NCI-H524 treated with DMSO at 0.1 percent for 48 hours (cell line): ENCODE results near the gene PIK3AP1.

Source experiments
- DNase-seq: peaks from one replicate; lab custom pipeline; 2025; lab: John Stamatoyannopoulos, UW

The PIK3AP1 gene

DNA sequence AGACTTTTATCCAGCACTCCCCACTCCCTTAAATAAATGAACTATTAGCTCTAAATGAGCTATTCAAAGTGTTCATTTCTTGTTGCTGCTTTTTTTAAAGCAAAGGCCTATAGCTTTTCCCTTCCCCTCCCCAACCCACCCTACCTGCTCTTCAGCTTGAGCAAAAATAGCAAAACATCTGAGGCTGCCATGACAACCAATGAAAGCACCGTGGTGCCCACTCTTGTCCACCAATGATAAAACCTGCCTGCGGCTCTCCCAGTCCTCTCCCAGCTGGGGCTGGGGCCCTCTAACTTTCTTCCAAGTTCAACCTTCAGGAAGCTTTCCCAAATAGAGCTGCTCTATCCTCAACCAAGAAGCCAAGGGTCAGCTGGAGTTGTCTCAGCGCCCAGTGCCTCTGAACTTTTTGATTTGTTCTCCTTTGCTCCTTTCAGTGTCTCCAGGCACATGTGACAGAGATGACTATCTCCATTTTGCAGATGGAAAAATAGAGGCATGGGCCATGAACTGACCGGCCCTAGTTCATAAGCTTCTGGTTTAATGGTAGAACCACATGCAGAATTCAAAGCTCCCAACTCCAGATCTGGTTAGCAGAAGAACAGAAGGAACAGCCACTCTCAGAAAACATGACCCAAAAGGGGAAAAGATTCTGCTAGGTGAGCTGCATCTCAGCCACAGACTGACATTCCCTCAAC, 47.7 kb downstream of the PIK3AP1 start:
- no peak for DNase-seq

DNA sequence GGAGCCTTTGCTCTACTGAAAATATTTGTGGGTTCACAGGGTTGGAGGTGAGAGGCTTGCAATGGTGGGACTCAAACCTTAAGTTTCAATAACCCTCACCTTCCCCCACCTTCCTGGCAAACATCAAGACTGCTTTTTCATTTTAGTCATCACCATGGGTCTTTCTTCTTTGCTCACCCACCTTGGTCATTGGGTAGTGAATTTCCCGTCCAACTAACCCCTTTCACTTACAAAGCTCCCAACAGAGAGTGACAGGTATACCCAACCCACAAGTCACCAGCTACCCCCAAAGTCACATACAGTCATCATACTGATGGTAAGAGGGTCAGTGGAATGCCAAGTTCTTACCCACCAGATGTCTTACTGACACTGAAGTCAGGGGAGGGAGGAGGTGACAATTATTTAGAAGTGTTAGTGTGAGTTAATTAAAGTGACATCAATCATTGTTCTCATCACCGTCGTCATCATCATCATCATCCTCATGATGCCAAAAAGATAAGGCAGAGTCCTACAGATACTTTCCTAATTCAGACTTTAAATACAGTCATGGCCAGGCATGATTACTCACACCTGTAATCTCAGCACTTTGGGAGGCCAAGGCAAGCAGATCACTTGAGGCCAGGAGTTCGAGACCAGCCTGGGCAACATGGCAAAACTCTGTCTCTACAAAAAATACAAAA, 49.0 kb downstream of the PIK3AP1 start:
- no peak for DNase-seq

DNA sequence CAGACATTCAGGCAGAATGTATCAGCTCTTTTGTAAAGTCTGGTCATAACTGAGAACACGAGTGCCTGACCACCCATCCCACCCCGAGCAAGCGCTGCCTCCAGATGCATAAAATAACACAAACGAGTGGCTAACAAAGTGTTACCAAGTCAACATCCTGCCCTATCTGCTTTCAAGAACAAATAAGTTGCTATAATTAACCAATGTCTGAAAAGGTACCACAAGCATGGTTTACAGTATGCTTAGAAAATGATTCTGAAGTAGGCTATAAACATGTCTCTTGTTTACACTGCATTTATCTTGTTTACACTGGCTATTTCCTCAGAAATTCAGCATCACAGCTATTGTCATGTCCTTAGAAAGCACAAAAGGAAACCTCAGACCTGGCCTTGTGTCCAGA, 49.5 kb downstream of the PIK3AP1 start:
- DNase-seq, result no peak

DNA sequence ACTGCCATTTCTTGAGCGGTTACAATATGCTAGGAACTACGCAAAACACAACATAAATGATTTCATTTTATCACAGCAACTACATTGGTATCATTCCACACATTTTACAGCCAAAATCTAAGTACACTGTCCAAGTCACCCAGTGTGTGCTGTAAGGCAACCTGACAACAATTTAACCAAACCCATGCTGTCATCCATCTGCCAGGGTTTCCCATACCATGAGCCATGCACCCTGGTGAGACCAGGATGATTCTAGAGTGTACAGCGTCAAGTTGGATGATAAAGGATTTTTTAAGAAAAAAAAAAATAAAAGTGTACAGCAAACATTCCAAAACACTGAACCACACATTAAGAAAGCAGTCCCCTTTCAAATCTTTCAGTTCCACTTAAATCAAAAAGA, 52.9 kb downstream of the PIK3AP1 start:
- DNase-seq, result no peak

DNA sequence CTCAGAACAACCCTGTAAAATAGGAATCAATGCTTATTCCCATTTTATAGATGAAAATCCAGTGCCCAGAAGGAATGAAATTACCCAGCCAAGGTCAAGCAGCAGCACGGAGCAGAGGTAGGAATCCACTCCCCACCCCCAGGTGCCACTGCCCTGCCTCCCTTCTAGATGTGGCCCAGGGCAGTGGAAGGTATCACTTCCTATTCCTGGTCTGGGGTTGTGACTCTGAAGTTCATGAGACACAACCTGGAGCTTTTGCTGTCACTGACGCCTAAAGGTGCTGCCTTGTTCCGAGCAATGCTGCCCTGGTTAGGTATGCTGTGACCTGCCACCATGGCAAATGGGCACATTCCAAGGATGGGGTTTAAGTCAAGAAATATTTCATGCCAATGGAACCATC, 53.6 kb downstream of the PIK3AP1 start:
- DNase-seq, result no peak

DNA sequence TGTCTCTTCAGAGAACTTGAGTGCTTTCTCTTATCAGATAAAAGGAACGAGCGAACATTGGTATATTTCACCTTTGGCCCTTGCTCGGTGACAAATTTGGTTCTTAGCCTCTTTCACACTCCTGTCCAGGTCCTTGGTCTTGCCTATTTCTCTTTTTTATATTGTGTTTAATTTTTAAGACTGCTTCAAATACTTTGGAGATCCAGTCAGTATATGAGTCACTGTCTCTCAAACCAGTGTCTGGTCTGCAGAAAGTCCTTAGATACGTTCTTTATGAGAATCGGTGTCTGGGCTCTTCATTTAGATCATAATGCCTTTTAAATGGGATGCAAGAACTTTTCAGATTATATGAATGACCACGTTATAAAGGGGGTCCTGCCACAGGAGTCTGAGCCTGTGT, 55.0 kb downstream of the PIK3AP1 start:
- DNase-seq, result no peak

DNA sequence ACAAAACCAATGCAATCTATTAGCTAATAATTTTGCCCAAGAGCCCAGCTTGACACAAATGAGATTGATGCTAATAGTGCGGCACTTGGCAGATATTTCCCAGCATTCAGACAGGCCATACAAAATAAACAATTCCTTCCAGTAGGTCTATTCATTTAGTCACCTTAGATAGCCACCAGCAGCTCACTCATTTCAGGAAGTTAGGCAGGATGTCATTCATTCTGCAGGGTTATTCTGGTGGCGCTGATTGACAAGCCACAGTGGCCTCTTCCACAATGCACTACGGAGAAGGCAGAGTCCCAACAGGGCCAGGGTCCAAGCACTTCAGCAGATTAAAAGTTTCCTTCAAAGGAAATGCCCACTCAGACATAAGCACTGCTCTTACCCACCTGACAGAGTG, 55.8 kb downstream of the PIK3AP1 start:
- DNase-seq, result no peak

DNA sequence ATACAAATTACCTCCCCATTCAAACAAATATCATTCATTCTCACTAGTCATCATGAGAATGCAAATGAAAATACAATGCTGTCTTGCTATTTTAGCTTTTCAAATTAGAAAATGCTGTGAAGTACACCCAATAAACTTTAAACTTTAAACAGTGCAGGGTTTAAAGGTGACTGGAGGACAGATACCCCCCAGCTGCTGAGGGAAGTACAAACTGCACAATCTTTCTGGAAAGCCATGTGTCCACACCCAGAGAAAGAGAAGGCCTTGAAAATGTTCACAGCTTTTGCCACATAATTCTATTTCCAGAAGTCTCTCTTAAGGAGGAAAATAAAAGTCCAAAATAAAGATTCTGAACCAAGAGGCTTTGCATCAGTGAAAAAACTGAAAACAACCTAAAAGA, 56.5 kb downstream of the PIK3AP1 start:
- DNase-seq, result no peak

DNA sequence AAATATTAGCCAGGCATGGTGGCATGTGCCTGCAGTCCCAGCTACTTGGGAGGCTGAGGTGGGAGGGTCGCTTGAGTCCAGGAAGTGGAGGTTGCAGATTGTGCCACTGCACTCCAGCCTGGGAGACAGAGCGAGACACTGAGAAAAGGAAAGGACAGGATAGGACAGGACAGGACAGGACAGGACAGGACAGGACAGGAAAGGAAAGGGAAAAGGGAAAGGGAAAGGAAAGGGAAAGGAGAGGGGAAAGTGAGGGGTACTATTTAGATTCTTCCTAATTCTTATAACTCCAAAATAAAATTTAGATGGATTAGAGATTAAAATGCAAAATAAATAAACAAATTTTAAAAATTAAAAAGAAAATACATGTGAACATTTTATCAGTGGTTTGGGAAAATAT, 58.7 kb downstream of the PIK3AP1 start:
- no peak for DNase-seq

DNA sequence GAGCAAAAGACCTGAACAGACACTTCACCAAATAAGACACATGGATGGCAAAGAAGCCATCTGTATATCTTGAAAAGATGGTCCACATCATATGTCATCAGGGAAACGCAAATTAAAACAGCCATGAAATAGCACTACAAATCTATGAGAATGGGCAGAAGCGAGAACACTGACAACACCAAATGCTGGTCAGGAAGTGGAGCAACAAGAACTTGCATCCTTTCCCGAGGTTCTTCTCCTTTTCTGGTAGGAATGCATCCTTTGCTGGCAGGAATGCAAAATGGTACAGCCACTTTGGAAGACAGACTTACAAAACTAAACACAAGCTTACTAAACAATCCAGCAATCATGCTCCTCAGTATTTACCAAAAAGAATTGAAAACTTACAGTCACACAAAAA, 60.0 kb downstream of the PIK3AP1 start:
- DNase-seq, result no peak

DNA sequence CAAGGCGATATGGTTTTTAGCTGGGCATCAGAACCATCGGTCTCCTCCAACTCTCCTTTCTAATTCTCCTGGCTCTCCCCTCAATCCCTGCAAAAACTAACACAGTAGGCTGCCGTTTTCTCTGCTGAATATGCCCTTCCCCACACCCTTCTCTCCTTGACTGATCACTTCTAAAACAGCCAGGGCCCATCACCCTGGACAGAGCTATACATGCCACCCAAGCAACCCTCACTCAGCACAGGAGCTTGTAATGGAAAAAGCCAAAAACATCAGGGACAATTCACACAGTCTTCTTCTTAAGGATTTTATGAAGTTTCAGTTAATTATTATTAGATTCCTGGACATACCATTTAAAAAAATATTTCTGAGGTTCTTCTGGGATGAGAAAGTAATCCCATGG, 61.5 kb downstream of the PIK3AP1 start:
- DNase-seq, result no peak

DNA sequence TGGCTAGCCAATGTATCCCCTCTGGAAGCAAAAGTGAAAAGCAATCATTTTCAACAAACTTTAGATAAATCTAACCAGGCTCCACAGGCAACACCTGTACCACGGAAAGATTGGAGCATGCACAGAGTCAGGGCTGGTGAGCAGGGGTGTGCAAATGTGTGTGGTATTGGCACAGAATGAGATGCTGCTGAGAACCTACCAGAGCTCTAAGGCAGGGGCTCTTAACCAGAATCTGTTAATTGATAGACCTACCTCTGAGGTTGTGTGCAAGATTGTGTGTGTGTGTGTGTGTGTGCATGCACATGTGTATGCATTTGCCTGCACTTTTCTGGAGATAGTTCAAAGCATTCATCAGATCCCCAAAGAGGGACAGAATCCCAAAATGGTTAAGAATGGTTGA, 62.9 kb downstream of the PIK3AP1 start:
- DNase-seq, result no peak

DNA sequence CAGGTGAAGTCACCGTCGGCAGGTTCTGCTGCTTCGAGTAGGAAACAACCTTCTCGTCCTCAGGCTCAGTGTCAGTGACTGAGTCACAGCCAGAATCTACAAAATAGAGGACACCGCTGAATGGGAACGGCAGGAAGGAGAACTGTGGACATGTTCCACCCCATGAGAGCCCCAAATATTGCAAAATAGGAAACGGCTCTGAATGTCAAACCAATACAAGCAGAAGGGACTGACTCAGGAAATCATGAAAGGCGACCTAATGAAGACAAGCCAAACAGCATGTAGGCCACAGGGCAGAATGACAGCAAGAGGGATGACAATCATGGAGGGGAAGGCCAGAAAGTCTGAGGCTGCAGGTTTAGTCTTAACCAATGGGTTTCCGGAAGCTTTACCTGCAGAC, 63.5 kb downstream of the PIK3AP1 start:
- DNase-seq, result no peak

DNA sequence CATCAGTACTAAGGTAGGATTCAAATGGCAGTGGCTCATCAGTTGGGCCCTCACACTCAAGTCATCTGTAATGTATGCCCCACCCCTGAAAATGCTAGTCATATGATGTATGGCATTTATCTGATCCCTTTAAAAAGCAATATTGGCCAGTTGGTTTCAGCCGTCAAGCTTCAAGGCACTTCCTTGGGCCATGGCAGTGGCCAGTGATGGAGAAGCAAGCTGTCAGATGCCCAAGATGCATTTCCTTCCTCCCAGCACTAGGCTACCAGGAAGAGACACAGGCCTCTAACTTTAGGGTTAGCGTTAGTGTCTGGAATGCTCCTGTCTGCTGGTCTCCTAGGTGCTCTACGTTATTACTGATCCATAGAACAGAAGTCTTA, 64.1 kb downstream of the PIK3AP1 start:
- DNase-seq, result no peak

DNA sequence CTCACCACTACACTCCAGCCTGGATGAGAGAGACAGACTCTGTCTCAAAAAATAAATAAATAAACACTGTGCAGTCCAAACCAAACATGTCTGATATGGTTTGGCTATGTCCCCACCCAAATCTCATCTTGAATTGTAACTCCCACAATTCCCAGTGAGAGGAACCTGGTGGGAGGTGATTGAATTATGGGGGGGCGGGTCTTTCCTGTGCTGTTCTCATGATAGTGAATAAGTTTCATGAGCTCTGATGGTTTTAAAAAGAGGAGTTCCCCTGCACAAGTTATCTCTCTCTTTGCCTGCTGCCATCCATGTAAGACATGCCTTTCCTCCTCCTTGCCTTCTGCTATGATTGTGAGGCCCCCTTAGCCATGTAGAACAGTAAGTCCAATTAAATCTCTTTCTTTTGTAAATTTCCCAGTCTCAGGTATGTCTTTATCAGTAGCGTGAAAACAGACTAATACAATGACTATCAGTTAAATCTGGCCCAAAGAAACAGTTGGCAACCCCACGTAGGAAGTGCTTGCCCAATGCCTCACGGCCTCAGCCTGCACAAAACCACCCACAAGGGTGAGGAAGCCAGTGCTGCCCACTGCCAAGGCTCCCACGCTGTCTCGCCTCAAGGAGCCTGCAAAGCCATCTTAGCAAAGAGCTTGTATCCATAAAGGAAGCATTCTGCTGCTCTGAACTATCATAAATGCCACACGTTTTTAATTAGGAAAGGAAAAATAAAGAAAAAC, 64.7 kb downstream of the PIK3AP1 start:
- no peak for DNase-seq

DNA sequence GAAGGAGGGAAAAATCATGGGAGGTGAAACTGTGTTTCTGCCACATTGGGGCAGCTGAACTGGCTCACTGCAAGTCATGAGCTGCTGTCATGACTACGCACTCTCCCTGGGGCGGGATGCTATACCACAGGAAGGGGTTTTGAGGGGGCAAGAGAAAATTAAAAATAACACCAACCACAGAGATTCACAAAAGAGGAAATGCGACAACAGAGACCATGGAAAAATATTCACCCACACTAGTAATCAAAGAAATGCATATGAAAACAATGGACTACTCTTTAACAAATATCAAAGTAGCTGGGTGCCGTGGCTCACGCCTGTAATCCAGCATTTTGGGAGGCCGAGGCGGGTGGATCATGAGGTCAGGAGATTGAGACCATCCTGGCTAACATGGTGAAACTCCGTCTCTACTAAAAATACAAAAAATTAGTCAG, 68.3 kb downstream of the PIK3AP1 start:
- DNase-seq, result no peak

DNA sequence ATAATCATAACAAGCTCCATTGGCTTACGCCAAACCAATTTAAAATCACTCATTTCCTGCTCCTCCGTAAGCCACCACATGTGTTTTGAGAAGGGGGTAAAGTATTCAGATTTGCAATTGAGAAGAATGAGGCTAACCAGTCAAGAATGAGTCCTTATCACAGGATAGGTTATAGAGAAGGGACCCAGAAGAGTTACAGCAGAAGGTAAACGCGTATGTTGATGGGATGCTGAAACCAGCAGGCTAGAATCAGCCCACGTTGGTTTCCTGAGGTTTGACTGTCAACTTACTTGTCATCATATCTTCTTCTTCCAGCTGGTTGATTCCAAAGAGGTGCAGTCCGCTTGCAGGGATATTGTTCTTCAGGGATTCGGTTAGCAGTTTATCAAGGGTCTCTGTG, 69.4 kb downstream of the PIK3AP1 start:
- no peak for DNase-seq

DNA sequence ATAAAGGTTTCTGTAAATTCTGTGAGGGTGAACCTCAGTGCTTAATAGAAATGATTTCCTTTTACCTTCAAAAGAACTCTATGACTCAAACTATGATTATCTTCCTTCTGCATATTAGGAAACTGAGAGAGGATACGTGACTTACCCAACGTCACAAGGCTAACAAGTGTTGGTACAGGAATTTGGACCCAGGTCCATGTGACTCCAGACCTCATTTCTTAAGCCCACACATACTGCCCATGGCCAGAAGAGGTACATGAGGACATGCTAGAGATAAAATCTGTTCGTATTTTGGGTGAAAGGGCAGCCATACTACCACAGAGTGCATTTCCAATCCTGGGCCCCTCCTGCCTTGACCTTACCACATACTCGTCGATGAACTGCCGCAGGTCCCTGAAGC, 72.0 kb downstream of the PIK3AP1 start:
- no peak for DNase-seq

DNA sequence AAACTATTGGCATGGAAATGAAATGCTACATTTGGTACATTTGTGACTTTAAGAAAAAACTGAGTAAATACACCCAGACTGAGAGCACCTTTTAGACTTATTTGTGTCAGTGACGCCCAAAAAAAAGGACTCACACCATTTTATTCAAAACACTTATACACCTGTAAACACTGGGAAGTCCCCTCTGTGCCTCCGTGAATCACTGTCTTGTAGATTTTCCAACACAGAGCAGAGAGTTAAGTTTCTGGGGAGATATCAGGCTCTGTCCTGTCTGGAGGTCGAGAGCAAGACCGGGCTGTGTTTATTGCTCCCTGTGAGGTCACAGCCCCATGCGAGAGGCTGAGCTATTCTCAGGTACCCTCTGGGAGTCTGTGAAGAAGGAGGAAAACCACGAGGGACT, 72.8 kb downstream of the PIK3AP1 start:
- DNase-seq, result no peak

DNA sequence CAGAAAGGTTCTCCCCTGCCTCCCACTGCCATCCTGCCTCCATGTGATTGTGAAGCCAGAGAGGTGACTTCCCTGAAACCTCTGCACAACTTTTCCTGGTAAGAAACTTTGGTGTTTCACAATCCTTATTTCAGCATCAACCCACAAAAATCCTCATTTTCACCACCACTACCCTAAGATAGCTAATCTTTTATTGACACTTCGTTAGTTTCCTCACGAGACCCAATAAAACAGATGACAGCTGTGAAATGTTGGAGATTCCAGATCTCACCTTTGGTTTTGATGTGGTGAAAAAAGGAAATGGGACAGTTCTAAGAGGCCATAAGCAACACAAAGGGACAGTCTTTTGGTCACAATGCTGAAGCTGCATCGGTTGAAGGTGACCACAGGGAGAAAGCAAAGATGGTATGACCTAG, 73.6 kb downstream of the PIK3AP1 start:
- DNase-seq, result no peak

DNA sequence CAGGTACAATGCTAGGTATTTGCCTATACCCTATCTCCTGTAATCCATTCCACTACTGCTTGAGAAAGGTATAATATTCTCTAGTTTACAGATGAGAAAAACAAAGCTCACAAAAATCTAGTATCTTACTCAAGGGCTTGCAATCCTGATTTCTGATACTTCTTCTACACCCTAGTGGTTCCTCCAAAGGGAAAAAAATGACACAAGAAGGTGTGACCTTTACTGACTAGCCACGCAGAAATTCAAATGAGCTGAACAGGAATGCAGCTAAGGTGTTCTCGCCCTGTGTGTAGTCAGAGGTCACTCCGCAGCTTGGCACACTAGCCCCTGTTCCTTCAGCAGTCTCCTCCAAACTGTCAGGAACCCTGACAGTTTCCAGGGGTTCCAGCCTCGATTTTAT, 74.0 kb downstream of the PIK3AP1 start:
- no peak for DNase-seq

DNA sequence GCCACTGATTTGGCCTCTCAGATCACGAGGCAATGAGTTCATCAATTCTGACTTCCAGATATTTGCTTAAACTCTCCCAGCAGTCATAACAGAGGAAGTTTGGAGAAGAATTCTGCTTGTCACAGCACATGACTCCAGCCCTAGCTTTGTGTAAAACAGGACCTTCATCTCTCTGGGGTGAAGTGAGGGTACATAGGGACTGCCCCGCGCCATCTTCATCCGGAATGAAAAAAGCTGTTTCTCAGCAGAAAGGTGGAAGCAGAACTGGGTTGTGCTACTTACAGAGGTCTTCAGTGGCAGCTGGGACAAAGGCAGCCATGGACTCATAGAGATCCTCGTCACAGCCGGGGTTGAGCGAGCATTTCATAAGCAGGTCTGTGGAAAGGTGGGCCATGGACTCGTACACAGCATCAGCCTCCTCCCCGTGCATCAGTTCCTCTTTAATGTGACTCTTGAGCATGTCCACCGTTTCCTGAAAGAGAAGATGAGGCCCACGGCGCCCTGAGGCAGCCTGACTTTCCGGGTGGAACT, 75.1 kb downstream of the PIK3AP1 start:
- DNase-seq, result no peak

DNA sequence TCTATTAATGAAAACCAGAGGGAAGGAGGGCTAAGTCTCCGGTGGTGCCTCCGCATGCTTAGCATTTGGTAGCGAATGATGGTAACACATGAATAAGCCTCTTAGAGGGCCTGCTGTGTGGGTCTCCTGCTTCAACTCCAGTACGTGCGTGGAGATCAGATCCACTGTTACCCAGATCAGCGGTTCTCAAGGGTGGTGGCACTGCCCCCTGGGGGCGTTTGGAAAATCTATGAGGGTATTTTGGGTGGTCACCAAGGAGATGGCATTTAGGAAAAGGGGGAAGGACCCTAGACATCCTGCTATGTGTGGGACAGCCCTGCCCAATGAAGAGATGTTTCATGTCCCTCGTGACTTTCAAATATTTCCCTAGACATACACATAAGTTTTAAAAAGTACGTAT, 76.4 kb downstream of the PIK3AP1 start:
- no peak for DNase-seq
